Right lobe of liver (tissue), 4 donors: ENCODE results near the gene ATR.

ENCODE experiments used
- POLR2A ChIP-seq: fragments of 450-650 bp; IDR thresholded peaks from one replicate; pipeline ENCODE4 v1.6.1; 2017; ENCODE audit warnings: antibody characterized with exemption, mild to moderate bottlenecking
- TF ChIP-seq, protein P1 (sequence below), 4 donors: fragments of 200-600 bp in 3 of 4; fragments of 450-650 bp in 1 of 4; IDR thresholded peaks; one replicate each; pipeline versions ENCODE4 v1.5.1 to v1.8.0; 2016 to 2022; ENCODE audit warnings: antibody characterized with exemption in 4 of 4, mild to moderate bottlenecking in 2 of 4
- donor health status: DM: no; HTN: no; CAD: no.
- donor health status: DM: no; HTN: no; CAD: no.
- donor health status: DM: no; HTN: yes; CAD: no.

DNA sequence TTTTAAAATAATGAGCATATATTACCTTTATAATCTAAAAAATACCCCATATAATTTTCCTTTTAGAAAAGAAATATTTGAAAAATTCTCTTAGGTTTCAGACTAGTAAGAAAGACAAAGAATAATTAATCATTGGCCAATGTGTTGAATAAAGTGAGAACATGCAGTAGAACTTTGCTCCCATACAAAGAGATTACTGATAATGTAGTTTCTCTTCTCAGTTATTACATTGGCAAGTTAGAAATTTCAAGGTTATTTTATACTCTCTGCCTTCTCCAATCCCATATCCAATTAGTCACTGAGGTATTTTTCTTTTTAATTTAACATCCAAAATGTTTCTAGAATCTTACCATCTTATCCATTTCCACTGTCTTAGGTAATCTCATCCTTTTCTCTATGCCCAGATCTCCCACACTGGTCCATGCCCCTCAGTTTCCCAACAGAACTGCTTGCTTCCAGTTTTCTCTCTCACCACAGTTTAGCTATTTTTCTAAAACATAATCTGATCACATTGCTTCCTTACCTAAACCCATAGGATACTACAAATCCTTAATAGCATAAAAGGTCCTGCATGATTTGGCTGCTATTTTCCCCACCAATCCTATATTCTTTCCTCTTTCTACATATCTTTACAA lies 141.5 kb downstream of the ATR start:
- TF ChIP-seq, protein P1, sequence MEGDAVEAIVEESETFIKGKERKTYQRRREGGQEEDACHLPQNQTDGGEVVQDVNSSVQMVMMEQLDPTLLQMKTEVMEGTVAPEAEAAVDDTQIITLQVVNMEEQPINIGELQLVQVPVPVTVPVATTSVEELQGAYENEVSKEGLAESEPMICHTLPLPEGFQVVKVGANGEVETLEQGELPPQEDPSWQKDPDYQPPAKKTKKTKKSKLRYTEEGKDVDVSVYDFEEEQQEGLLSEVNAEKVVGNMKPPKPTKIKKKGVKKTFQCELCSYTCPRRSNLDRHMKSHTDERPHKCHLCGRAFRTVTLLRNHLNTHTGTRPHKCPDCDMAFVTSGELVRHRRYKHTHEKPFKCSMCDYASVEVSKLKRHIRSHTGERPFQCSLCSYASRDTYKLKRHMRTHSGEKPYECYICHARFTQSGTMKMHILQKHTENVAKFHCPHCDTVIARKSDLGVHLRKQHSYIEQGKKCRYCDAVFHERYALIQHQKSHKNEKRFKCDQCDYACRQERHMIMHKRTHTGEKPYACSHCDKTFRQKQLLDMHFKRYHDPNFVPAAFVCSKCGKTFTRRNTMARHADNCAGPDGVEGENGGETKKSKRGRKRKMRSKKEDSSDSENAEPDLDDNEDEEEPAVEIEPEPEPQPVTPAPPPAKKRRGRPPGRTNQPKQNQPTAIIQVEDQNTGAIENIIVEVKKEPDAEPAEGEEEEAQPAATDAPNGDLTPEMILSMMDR (IDR thresholded peaks at IDR 0.05): no peak
- TF ChIP-seq POLR2A: no peak
